ENCODE results near the gene USP3.

DNA sequence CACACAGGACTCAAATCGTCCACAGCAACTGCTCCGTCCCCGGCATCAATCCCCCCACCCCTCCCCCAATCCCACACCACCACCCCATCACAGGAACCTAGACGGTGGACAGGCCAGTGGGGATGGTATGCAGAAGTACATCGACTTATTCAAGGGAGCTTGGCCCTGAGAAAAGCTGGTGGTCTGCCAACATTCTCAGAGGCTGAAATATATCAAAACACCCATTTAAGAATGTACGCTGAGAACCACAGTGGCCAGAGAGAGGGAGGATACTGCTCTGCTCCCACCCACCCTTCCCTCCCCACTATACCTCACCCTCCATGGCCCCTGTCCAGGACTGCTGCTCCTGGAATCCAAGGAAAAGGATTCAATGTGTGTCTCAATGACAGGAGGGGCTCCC, 12.4 kb upstream of the USP3 start:
- no peak for TF ChIP-seq POLR2A (IDR thresholded peaks at IDR 0.05)
- TF ChIP-seq, protein P1, sequence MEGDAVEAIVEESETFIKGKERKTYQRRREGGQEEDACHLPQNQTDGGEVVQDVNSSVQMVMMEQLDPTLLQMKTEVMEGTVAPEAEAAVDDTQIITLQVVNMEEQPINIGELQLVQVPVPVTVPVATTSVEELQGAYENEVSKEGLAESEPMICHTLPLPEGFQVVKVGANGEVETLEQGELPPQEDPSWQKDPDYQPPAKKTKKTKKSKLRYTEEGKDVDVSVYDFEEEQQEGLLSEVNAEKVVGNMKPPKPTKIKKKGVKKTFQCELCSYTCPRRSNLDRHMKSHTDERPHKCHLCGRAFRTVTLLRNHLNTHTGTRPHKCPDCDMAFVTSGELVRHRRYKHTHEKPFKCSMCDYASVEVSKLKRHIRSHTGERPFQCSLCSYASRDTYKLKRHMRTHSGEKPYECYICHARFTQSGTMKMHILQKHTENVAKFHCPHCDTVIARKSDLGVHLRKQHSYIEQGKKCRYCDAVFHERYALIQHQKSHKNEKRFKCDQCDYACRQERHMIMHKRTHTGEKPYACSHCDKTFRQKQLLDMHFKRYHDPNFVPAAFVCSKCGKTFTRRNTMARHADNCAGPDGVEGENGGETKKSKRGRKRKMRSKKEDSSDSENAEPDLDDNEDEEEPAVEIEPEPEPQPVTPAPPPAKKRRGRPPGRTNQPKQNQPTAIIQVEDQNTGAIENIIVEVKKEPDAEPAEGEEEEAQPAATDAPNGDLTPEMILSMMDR (IDR thresholded peaks at IDR 0.05 in 4 of 5, conservative IDR thresholded peaks at IDR 0.05 in 1 of 5): no peak

All from gastrocnemius medialis (tissue), 4 donors.